ENCODE data around the gene MAMDC2.
"Not testable (repeated sequence)": the region's sequence is repeated elsewhere in the genome, so short reads cannot be mapped to it uniquely, and the experiment has no call there.

Gene MAMDC2

DNA sequence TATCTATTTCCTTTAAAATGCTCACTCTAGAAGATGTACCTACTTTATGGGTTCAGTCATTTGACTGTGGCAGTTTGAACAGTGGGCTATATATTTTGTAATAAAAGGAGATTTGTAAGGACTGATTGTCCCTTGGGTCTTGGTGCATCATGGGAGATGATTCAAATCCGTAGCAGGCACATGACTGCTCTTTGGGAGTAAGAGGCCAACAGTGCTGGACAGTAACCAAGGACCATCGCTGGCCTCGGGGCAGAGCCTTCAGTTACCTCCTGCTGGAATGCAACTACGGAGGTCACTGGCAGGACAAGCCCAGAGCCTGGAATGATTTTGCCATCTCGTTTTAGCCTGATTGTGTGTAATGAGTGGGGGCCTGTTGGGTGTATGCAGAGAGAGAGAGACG, 7.0 kb upstream of the MAMDC2 start:
- DNase-seq (ENCODE audit: low read depth), result no peak

DNA sequence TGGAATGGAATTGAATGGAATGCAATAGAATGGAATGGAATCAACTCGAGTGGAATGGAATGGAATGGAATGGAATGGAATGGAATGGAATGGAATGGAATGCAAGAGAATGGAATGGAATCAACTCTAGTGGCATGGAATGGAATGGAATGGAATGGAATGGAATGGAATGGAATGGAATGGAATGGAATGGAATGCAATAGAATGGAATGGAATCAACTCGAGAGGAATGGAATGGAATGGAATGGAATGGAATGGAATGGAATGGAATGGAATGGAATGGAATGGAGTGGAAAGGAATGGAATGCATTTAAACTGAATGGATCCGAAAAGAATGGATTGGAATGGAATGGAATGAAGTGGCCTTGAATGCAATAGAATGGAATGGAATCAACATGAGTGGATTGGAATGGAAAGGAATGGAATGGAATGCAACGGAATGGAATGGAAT, 5.5 kb upstream of the MAMDC2 start:
- not testable (repeated sequence) for DNase-seq (ENCODE audit: low read depth)

DNA sequence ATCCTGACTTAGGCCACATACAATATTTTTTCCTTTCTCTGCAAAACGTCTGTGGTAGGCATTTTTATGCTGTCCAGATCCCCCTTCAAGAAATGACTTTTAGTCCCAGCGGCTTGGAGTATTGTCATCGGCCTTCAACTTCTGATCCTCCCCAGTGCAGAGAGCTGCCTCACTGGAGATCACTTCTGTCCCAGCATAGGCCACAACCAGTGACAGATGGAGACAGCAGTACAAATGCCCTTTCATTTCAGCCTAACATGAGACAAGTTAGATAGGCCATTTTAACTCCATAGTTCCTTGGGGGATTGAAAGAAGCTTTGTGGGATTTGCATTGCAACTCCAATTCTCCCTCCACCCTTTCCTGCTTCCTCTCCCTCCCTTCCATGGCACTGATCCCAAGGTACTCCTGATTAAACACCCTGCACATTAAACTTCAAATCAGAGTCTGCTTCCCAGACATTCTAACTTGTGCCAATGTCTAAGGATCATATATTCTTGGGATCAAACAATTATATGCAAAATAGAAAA, 3.2 kb upstream of the MAMDC2 start:
- DNase-seq (ENCODE audit: low read depth), result no peak

DNA sequence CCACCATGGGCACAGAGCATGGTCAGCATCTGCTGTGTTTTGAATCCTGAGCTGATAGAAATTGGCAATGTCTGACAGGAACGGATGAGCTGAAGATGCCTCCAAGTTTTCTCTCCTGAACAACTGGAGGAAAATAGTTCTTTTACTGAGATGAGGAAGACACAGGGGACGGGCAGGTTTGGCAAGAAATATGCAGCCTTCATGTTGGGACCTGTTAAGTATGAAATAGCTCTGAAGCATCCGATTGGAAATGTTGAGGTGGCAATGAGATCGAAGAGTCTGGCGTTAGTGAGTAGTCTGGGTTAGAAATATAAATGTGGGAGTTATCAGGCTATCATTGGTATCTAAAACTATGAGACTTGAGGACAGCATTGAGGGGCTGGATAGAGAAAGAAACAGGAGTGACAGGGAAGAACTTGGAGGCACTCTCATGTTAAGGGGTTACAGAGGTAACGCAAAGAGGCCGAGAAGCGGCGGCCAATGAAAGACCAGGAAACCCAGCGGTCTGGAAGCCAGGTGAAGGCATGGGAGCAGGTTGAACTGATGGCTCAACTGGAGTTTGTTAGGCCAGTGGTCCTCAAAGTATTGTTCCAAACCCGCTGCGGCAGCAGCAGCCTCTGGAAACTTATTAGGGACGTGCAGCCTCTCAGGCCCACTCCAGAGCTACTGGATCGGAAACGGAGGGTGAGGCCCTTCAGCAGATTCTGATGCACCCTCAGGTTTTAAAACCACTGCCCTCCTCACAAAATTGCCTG, 1.0 kb upstream of the MAMDC2 start:
- no peak for DNase-seq (ENCODE audit: low read depth)

DNA sequence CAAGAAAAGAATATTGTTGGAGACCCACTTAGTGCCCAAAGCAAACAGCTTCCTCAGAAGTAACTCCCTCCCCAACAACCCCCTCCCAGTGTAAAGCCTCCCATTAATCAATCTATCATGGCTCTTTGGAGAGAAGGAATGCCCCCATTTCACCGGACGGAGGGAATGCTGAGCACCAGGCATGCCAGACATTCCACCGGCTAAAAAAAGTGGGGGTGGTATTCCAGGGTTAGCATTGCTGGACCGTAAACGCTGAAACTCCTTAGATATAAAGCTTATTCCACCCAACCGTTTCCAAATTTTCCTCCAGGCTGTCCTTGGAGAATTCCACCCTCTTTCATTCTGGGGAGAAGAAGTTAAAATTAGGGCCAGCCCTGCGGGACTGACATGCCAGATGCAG, 363 bp upstream of the MAMDC2 start:
- DNase-seq (ENCODE audit: low read depth), result no peak

DNA sequence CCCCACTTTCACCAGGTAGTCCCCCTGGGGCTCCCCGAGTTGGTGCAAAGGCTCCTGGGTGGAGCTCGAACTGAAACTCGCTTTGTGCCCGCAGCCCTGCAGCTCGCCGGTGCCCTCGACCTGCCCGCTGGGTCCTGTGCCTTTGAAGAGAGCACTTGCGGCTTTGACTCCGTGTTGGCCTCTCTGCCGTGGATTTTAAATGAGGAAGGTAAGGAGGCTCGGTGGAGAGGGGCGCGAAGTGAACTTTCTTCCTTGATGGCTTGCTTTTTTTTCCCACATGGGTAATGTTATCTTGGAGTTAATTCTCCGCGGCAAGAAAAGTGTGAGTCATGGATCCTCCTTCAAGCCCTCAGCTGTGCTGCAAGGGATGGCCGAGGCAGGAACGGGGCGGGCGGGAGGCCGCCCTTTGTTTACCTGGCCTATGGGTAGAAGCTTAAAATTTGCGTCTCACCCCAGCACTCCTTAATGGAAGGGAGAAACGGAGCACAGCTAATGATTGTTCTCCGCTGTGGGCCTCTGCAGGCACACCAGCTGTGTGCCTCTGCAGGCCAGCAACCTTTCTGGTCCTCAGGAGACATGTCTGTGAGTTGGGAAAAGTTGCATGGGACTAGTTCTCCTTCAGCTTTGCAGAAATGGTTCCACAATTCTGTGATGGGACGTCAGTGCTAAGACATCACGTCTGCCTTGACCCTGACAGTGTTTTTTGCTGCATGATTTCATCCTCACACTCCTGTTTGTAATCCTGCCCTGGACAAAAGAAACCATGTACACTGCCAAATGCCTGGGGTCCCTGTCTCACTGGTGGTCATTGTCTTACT, 1.1 kb downstream of the MAMDC2 start:
- DNase-seq (ENCODE audit: low read depth), result no peak

DNA sequence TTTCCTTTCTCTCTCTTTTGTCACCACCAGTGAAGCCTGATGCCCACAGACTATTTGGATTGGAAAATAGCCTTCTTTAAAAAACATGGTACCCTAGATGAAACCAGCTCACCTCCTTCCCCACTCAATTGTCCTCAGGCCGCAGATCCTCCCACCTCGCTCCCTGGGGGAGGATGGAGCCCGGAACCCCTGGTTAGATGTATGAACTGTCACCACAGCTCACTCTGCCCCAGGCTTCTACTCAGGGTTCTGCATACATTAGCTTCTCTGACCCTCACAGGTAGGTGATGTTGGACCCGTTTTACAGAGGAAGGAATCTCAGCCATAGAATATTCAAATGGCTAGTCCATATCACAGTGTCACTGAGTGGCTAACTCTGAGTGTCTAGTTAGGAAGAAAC, 1.8 kb downstream of the MAMDC2 start:
- no peak for DNase-seq (ENCODE audit: low read depth)

DNA sequence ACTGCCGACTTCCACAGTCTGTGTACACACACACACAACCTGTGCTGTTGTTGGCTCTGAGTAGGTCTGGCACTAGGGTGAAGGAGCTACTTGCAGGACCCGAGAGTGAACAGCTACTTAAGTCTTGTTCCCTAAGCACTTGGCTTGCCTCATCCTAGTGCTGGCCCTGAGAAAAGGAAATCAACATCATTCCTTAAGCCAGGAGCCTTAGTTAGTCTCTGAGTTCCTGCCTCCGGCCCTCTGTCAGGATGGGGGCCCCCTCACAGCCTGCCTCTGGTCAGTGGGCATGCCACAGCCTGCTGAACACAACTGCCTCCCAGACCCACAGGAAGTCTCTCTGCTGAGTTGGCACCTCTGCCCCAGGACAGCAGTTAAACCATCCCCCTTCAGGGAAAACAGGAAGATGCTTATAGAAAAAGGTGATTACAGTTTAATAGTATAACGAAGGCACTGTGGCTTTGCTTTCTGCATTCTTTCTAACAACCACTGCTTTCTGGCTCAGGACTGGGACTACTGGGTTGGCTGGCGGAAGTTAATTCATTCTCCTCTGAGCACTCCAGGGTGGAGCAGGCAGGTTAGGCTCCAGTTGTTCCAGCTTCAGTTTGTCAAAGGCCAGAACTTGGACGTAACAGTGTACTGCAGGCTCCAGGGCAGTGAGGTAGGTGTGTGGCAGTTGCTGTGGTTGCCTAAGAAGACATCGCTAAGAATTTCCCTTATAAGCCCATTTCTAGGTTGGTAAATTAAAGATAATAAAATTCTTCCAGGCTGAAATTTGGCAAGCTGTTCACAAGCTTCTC, 2.8 kb downstream of the MAMDC2 start:
- DNase-seq (ENCODE audit: low read depth), result no peak

DNA sequence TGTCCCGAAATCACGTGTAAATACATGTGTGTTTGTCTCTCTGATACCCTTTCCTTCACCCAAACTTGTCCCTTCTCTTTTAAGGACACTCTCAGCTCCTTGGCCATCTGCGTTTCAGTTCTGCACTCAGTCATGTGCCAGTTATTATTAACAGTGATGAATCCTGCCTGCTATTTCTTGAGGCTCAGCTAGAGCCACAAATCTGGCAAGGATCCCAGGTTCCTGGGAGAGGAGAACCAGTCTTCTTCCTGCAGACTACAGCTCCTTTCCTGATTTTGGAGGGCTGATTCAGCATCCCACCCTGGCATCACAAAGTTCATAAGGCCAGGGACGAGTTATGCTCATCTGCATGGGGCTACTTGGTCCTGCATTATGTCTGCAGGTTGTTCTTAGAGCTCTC, 5.6 kb downstream of the MAMDC2 start:
- no peak for DNase-seq (ENCODE audit: low read depth)

DNA sequence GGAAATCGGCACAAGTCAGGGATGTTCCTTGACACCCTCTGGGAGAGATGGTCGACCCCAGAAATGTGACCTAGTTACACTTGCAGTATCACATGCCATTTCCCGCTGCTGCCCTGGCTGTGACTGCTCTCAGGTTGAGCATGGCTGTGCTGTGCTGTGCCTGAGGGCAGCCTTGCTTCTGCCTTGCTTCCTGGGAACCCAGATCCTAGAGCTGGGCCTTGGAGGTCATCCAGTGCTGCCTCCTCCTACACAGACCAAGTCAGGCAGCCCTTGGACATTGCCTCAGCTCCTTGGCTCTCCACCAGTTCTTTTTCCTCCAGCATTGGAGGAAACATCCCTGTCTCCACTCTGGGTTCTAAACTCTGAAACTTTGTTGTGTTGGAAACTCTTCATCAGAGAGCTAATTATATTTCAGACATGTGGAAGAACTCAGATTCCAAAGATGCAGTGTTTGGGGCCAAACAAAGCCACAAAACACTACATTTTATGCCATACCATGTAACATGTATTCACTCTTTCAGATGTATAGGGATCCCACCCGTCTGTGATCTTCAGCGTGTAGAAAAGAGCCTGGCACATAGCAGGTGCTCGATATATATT, 6.1 kb downstream of the MAMDC2 start:
- no peak for DNase-seq (ENCODE audit: low read depth)

DNA sequence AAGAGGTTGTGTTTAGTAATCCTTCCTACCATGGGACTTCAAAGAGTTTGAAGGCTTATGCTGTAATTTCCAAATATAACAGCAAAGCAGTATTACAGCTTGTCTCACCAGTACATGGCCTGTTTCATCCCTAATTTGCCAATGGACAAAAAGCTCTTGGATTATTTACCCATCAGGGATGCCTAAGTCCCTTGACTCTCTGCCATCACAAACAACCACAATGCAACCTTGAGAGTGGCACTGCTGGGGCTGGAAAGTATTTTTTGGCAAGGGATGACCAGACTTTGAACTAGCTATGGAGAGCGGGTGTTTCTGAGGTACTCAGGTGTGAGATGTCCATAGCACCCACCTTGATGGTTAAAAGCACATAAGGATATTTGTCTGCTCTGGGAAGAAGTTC, 9.1 kb downstream of the MAMDC2 start:
- no peak for DNase-seq (ENCODE audit: low read depth)

DNA sequence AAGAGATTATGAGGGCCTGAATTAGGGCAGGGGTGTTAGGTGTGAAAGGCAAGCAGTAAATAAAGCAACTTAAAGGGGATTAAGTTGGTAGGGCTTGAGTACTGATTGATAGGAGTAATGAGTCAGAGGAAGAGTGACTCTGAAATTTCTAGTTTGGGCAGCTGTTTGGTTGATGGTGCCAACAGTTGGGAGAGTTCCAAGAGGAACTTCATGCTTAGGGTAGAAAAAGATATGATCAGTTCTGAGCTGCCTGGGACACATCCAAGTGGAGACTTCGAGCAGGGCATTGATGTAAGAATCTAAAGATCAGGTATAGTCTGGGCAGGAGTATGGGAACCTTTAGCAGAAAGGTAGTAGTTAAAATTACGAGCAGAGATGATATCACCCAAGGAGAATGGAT, 10.2 kb downstream of the MAMDC2 start:
- no peak for DNase-seq (ENCODE audit: low read depth)

DNA sequence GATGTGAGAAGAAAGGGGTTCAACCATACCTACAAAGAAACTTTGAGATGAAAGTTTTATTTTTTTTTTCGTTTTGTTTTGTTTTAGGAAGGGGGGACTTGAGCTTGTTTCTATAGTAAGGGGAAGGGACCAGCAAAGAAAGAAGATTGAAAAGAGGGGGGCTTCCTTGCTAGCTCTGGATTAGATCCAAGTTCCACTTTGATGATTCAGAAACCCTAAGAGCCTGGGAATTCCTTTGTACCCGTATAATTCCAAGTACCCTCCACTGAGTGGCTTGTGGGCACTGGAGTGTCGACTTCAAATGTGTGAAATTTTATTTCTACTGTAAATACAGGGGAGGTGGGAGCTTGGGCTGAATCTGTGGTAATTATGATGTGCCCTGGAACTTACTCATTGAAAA, 10.9 kb downstream of the MAMDC2 start:
- no peak for DNase-seq (ENCODE audit: low read depth)

DNA sequence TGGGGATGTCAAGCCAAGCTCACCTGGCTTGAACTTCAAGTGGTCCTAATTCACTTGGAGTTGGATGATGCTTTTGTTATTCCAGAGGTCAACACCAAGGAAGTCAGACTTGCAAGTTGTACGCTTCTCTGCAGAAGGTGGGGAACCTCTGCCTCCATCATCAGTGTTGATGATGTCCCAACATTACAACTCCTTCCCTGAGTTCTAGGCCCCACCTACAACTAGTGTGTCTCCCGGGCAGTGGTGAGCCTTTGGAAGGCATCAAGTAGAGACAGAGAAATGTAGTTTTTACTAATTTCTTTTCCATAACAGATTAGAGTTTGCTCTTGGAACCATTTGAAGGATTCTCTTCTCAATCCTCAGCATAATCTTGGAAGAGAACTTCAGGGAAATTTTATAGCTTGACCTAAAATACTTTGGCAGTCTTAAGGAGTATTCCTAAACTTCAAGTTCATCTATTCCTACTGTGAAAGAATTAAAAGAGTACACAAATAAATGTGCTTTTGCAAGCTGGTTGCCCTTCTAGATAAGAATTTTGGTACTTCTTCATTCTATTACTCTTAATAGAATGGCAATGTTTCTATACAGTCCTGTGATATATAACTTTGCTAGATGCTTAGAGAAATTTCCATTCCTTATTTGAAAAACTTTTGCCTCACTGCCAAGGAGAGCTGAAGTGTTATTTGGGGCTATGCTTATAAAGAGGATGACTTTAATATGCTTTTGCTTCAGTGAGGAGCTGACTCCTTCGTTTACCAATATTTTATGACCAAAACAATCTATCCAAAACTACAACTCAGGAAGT, 12.0 kb downstream of the MAMDC2 start:
- no peak for DNase-seq (ENCODE audit: low read depth)

DNA sequence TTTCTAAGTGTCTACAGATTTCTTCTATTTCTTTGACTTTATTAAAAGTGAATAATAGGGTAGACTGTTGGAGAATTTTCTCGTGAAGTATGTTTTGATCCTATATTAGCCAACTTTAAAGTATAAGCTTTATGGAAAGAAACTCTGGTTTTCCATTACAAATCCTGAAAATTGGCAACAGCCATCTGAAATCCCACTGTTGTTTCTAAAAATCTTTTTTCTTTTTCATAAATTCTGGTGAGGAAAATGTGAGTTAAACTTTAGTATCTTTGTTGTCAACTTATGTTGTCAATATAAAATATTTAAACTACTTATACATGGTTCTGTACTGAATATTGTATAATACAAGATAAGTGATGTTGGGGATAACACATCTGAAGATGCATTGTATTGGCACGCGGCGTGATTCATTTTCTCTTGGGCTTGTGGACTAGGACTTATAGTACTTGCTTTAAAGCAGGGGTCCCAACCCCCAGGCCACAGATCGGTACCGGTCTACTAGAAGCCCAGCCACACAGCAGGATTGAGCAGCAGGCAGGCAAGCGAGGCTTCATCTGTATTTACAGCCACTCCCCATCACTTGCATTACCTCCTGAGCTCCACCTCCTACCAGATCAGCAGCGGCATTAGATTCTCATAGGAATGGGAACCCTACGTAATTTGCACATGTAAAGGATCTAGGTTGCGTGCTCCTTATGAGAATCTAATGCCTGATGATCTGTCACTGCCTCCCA, 12.7 kb downstream of the MAMDC2 start:
- DNase-seq (ENCODE audit: low read depth), result no peak

DNA sequence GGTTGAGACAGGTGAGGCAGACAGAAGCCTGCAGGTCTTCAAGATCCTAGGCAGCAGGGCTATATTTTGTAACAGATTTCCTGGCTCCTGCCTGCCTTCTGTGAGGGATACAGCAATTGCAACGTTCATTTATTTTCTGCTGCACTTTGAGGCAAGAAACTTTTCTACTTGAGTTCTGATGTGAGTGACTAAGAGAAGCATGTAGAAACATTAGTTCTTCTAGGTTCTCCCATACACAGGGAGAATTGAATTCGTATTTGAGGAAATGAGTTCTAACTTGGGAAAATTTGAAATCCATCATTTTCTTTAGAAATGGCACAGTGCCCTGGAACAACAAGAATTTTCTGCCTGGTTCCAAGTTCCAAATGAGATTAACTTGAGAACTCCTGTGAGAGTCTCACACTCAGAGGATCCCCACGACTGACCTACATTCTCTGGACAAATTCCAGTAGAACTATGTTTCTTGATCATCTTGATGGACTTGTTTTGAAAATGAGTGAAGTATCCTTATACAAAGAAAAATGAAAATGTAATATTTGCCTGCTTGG, 15.0 kb downstream of the MAMDC2 start:
- no peak for DNase-seq (ENCODE audit: low read depth)

DNA sequence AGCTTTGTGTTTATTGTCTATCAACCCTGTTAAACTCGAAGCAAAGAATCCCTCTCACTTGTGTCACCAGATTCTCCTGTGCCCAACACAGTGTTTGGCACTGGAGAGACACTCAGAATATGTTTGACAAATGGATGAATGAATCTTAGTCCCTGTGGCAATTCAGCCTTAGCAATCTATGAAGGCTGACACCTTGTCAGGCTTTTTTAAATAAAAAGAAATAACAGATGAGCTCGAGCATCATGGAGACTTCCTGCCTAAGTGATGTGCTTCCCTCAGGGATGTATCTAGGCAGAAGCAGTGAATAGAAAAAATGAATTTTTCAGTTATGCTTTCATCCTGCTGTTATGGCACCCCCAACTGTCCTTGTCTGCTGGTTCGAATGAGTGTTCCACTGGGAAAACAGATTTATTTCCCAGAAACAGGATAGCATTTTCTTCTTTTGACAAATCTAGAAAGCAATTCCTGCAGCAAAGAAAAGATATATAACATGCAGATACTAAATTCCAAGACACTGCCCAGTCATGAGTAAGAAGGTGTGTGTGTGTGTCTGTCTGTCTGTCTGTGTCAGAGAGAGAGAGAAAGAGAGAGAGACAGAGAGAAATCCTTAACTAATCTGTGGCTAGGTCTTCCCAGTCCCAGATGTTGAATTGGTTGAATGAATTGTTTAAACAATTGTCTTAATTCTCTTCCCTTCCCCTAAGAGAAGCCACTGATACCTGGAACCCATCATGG, 16.7 kb downstream of the MAMDC2 start:
- DNase-seq (ENCODE audit: low read depth), result no peak

DNA sequence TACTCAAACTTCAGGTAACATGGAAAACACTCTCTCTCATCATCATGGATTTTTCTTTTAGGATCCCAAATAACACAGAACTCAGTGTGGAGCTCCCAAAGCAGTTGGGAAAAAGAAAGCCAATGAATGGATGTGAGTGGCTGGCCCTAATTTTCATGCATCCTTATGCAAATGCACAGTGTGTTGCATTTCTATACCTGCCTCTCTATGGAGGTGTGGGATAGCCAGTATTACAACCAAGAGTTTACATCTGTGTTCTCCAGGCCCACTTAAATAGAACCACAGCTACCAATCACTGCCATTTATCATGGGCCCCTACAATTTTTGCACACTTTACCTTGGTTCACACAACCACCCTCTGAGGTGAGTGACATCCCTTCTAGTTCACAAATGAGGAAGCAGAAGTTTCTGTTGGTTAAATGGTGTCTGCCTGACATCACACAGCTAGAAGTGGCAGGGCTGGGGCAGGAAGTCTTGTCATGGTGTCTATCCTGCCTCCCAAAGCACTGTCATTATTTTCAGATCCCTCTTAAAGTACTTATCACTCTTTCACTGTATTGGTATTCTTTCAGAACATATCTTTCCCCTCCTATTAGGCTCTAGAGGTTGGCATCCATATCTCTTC, 17.3 kb downstream of the MAMDC2 start:
- DNase-seq (ENCODE audit: low read depth), result no peak

DNA sequence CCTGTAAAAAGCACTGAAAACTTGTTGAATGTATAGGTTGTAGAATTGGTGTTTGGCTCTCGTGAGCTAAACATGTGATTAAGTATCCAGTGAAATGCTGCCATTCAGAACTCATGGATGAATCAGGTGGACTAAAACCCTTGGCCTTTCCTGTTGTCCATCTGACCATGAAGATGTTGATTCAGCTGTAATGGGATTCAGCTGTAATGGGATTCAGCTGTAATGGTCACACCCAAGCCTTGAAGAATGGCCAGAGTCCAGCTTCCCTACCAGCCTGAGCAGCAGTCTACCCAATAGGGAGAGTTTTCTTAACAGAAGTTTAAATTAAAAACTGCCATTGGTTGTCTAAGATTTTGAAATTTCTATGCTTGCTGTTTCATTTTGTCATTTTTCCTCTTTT, 18.1 kb downstream of the MAMDC2 start:
- no peak for DNase-seq (ENCODE audit: low read depth)

Data from T follicular helper cell (primary cell).